Activated CD8-positive, alpha-beta memory T cell treated with anti-CD3 and anti-CD28 coated beads for 24 hours (primary cell): ENCODE results near the gene PTPRE.
A peak's percentile ranks its signal among the peaks of the same experiment; 100 is the strongest.

Experiments
- DNase-seq: peaks from one replicate; pipeline ENCODE4 v3.0.0-alpha.2; 2020

PTPRE gene

DNA sequence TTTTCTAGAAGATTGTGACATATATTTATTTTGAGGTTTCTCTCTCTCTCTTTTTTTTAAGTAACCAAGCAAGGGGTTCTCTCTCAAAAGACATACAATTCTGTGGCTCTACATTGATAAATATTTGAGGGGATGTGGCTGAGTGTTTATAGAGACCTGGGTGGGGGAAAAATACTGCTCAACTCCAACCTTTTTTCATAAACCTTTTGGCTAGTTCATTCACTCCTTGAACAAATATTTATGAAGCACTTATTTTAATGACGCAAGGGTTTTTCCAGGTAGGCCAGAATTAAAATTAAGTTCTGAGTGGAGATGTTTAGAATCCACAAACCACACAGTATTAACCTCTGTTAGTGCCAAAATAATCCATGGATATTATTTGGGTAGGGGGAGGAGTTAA lies 100.2 kb downstream of the PTPRE start:
- no peak for DNase-seq

DNA sequence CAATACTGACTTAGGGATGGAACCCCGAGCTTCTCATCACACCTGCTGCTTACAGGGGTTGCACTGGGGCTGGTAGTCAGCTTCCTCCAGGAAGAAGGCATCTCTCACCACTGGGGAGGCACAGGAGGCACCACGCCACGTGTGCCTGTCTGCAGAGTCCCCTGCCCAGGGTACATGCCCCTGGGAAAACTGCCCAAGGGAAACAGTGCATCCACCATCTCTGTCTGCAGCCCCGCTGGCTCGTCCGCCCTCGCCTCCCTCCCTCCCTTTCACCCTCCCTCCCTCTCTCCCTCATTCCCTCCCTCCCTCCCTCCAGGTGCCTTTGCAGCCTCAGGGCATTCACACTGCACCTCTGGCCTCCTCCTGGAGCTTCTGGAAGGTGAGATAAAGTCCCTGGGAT lies 101.1 kb downstream of the PTPRE start:
- no peak for DNase-seq

DNA sequence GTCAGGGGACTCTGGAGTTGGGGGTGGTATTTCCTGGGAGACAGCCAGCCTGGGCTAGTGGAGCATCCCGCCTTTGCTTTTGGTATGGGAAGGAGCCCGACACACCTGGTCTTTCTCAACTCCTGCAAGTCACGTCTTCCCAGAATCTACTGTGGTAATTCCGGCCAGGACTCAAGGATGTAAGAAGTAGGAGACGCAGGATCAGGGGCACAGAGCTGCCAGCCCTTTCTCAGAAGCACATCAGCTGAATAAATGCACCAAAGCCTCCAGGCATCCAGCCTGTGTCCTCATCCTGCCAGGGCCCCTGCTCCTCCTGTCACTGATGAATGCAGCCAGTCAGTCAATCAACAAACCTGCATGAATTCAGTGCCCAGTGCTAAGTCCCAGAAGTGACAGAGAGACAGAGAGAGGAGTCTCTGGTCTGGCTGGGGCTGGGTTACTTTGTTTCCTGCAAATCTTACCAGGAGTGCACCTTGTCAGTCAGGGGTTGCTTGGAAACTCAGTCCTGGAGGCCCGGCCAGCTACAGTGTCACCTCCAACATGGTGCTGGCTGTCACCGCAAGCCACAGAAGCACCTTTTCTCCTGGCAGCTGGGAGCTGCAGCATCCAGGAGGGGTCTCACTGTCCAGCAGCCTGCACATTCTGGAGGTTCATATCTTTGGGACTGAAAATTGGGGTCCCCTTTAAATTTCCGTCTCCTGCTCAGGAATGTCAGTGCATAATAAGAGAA lies 101.8 kb downstream of the PTPRE start:
- no peak for DNase-seq

DNA sequence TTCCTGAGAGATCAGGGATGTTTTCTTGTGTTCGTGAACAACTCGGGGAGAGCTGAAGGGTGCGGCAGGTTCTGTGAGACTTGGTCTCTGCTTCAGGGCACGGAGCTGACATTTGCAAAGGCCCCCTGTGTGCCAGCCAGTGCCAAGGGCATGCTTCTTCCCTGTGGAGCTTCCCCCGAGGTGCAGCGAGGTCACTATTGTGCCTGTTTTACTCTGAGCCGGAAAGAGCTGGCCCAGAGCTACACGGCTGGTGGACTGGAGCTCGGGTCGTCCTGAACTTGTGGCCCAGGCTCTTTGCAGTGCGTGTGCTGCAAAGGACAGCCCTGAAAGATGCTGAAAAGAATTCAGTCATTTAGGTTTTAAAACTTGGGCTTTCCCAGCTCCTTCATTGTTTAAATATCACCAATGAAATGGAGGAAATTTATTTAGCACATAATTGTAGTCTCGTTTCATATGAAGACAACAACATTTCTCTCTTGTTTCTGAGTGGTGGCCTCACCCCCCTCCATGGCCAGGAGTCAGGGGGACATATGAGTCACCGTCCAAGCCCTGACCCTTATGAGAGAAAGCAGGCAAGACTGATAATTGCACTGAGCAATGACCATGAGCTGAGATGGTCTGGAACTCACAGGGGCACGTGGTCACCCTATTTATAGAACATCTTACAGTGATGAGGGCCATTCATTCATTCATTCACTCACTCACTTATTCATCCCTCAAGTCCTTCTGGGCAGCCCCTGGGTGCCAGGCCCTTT lies 102.6 kb downstream of the PTPRE start:
- no peak for DNase-seq

DNA sequence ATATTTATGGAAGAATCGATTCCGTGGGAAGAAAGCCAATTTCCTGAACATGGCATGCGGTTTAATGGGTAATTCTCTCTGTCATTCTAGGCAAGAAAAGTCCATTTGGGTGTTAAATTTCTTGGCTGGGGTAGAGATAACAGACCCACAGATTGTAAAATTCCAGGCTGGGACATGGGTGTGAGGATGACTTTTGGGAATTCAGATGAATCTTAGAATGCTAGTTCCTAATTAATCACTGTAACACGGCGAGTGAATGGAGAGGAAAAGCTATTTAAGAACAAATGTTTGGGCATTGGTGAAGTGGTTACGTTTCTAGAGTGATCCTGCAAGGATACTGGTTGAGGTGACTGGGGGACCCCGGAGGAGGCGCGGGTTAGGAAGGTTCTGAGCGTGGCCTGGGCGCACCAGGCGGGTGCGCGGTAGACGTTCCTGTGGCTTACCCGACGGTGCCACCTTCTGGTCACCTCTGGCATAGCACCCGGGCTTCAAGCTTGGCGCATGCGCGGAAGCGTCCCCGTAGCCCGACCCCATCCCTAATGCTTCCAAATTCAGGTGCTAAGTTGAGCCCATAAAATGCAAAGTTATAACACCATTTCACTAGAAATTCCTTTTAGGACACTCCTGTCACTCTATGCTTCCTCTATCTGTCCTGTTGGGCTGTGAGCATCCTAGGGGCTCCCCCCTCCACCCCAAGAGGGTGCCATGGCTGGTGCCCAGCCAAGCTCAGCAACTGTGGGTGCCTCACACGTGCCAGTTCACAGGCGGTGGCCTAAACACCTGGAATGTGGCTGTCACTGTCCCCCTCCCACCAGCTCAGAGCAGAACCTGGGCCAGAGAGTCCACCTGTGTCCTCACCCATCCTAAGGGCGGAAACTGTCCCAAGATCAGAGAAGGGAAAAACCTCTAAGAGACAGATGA lies 104.4 kb downstream of the PTPRE start:
- peak; percentile 99 for DNase-seq

DNA sequence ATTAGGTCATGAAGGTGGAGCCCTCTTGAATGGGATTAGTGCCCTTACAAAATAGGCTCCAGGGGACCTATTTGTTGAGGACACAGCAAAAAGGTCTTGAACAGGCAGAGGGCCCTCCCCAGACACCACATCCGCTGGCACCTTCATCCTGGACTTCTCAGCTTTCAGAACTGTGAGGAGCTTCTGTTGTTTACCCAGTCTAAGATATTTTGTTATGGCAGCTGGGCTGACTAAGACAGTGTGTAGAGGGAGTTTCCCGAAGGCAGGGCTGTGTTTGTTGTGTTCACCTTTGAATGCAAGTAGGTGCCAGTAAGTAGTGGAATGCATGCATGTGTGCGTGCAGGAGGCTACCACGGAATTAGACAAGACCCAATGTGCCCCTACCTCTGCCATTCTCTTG lies 106.7 kb downstream of the PTPRE start:
- DNase-seq, result no peak

DNA sequence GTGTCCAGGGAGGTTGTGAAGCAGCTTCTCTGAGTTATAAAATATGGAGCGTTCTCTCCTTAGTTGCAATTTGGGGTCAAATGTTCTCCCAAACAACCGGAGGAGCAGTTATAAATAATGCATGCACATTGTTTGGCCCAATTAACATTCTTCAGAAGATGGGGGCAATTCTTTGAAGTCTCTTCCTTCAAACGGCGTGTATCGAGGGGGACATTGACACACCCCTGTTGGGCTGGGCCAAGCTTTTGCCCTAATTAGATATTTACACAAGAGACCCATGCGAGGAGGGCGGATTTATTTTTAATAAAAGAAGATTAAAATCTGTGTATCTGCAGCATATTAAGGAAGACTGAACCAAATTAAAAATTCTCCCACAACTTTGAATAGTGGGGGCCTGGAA lies 107.3 kb downstream of the PTPRE start:
- no peak for DNase-seq

DNA sequence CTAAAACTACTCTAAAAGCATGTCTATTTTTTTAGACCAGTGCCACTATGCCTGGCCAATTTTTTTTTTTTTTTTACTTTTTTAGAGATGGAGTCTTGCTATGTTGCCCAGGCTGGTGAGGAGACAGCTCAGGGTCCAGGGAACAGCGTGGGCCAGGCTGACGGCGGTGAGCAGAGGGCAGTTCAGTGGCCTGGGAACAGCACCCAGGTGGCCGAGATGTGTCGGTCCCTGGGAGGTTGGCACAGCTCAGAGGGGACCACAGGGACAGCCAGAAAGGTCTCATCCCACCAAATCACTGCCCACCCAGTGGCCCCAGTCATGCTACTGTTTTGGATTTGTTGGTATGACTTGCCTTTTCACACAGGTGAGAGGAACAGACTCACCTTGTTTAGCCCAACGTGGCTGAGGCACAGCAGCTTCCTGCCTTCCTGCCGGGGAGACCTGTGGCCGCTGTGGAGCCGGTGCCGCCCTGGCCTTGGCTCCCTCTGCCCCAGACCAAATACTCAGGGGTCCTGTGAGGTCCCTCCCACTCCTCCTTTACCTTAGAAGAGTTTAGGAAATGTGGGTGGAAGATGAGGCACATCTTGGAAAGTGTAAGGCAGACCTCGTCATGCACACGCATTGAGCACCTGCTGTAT lies 109.6 kb downstream of the PTPRE start:
- DNase-seq, result no peak

DNA sequence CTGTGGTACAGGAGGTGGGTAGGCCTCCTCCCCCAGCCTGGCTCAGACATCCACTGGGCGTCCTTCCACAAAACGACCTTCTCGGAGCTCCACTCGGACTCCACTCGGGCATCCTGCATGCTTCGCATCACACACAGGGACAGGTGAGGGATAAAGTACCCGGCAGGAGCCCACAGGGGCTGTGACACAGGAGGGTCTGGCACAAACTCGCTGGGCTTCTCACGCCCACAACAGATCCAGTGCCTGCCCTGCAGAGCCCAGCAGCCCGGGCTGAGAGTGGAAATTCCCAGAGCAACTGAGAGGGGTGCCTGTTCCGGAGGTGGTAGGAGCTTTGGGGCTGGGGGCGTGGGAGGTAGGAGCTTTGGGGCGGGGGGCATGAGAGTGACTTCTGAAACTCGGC lies 110.9 kb downstream of the PTPRE start:
- DNase-seq, result no peak

DNA sequence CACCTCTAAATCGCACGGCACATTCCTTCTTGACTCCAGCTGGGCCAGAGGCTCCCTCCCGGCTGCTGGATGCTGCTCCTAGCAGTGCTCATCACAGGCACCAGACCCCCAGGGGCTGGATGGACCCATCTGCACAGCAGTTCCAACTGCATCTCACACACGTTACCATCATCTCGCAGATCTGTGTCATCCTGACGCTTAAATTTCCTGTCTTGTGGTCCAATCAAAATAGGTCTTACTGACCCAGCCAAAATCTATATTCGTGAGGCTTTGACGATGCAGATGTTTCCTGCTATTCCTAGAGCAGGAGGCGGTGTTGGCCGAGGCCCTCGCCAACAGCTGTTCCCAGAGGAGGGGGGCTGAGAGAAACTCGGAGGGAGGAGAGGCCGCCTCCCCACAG lies 111.3 kb downstream of the PTPRE start:
- DNase-seq, result no peak

DNA sequence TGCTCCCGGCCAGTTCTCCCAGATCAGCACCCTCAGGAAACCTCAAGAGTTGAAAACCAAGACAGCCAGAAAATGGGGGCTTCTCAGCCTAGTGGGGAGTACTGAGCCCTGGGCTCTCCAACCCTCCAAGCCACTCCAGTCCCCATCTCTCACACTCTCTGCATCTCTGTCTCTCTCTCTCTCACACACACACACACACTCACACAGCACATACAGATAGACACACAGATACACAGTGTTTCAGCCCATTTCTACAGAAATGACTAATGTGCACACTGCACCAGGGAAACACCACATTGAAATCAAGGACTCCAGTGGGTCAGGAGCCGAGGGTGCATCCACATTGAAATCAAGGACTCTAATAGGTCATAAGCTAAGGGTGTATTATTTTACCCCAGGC lies 111.8 kb downstream of the PTPRE start:
- DNase-seq, result no peak

DNA sequence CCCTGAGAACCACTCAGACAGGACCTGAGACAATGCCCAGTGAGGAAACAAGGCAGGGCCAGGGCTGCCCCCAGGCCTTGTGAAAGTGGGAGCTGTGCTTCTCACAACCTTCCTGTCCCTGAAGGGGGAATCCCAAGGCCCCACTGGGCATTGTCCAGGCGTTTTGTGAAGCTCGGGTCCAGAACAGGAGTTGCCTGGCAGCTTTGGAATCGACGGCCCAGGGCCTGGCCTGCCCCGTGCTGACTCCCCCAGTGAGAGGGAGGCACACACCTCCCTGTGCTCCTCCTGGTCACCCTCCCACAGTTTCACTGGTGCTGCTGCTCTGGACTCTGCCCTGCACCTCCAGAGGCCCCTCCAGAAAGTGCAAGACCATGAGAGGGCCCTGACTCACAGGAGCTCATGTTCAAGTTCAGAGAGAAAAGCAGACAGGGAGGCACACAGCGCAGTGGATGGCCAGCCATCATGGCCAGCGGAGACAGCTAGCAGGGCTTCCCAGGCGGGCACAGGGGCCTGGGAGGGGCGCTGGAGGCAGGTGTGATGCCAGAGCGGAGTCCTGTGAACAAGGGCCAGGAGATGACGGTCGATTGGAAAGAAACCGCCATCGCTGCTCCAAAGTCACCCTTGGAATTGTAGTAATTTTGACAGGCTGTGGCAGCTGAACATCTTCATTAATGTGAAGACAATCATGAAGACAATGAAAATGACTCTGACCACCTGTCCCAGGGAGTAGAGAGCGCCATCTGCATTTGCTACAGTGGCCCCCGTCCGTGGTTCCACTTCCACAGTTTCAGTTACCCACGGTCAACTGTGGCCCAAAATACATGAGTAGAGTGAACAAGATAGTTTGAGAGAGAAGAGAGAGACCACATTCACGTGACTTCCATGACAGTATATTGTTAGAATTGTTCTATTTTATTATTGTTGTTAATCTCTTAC lies 115.6 kb downstream of the PTPRE start:
- DNase-seq, result no peak

DNA sequence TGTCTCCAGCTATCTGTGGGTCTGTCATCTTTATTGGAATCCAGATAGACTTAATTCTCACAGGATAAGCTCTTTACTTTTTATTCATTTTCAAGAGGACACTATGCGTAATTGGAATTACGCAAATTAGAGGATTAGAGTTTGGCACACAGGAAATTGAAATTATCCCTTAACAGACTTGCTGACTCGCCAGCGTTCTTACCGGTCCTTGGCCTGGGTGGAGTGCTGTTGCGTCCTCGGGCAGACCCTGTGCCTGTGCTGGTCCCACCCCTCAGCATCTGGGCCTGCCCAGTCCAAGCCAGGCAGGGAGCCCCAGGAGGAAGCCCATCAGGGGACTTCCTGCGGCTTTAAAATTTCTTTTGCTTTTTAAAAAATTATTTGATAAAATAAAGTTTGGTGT lies 117.5 kb downstream of the PTPRE start:
- no peak for DNase-seq

DNA sequence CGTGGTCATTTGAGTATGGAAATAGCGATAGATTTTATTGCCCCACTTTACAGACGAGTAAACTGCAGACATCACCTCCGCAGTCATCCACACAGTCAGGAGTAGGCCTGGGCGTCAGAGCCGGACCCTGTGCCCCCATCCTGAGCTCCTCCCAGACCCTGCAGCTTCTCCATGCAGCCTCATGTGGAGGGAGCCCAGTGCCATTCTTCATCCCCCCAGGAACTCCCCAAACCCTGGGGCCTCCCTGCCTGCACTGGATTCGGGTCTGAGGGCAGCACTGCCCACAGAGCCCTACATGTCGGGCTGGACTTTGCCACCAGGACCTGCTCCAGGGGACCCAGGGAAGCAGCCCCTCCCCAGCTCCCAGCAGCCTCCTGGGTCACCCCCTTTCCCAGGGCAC lies 118.5 kb downstream of the PTPRE start:
- no peak for DNase-seq

DNA sequence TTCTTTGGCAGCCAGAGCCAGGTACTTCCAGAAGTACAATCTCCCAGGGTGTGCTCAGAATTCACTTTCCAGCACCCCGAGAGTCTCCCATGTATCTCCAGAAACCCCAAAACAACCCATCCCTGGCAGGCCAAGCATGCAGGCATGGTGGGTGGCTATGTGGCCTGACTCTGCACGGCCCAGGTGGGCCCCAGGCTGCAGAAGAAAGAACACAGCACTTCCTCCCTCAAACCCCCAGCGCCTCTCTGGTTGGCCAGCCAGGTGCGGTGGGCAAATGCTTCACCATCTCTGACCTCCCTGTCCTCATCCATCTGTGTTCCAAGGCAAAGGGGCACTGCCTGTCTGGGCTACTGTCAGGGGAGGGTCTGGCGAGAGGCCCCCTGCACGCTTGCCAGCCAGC lies 119.0 kb downstream of the PTPRE start:
- no peak for DNase-seq

DNA sequence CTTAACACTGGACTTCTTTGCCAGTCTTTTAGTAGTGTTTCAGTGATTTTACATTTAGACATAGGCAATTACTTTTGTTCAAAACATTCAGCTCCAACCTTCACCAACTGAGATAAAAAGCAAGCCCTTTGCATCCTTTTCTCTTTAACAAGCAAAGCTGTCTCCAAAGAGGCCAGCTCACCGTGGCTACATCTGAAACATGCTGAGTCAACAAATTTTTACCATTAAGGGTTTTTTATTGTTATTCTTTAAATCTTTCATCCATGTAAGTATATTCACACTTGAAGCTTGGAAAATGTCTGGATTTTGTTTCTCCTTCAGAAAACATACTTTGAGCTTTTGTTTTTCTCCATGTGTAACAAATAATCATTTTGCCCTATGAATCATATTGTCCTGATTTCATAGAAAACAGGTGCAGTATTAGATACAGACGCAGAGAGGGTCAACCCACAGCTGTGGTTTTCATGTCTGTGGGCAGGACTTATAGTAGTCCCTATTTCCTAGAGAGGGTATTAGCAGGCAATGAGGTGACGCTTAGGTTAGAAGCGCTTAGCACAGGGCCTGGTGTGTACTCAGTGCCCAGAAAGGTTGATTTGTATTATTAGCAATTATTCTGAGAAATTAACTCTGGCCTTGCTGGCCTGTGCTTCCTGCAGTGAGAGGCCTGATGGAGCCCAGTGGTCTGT lies 119.9 kb downstream of the PTPRE start:
- DNase-seq, result no peak

DNA sequence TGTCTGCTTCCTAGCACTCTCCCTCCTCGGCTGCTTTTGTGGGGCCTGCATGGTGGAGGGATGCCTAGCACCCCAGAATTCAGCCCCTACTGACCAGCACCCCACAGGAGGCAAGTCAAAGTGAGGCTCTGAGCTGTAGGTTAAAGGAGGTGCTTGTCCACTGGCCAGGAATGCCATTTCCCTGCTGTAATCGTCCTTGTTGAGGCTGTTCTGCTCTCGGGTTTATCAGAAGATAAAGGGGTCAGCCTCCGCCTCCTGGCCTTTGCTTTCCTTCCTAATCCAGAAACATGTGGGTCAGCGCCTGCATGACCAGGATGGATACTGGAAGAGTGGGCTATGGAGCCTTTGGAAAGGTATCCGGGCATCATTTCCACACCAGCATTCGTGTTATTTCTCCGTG lies 120.4 kb downstream of the PTPRE start:
- no peak for DNase-seq

DNA sequence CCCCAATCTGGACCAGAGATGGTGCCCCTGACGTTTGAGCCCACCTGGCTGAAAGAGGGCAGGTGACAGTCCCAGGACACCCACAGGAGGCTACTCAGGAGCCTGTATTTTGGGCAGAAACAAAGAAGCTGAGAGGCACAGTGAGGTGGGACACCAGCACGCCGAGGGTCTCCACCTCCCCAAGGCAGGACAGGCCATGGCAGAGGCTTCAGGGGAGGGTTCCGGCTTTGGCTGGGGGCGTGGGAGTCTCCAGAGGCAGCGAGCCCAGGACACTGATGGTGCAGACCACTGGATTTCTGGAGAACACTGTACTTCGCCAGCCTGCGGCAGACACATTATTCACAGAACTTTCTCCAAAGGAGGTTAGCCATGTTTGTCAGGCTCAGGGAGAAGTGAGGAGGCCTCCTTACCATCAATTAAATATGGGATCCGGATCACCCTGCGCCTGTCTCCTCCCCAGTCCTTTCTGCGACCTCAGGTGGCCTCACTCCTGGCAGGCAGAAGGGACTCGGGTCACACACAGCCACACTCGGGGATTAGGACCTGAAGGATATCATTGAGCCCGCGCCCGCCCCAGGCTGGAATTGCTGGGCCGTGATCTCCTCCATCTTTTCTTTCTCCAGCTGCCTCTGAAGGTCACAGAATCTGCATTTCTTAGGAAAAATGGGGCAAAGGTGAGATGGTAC lies 121.1 kb downstream of the PTPRE start:
- DNase-seq, result no peak

DNA sequence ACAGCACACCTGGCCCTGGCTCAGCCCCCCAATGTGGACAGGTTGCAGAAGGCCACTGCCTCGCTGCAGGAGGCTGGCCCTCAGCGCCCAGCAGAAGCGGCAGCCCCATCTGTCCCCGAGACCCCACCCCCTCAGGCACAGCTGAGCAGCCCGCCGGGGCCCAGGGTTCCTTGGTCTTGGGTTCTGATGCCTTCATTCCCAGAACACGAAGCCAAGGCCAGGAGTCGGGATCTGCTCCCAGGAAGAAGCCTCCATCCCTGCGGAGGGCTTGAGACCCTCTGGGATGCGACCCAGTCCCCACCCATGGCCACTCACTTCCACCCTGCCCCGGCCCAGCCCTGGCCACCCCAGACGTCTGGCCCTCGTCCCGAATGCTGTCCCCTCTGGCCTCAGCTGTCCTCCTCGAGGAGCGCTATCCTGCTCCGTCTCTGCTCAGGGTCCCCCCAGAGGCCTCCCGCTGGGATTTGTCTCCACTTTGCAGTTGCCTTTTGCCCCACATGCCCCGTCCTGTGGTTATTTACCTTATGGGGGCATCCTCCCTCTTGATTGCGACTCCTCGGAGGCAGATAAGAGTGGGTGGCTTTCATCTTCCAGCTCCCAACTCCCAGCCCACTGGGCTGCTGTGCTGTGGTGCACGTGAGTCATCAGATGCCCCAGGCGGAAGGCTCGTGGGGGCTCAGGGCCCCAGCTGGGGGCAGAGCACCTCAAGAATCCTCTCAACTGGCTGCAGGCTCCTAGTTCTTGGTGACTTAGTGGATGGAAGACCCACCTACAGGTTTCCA lies 121.8 kb downstream of the PTPRE start:
- DNase-seq, result no peak

DNA sequence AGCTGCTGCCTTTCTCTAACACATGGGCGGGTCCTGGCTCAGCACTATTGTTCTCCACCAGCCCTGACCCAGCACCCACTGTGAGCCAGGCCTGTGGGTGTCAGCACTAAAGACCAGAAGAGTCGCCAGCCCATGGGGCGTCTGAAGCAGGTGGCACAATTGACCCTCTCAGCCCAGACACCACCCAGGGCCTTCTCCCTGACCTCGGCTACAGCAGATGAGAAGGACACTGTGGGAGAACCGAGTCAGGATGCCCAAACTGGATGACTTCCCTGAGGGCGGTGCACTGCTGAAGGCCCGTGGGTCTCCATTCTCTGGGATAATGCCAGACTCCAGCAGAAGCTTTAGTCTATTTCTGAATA lies 122.4 kb downstream of the PTPRE start:
- no peak for DNase-seq
